AG04450 (cell line): ENCODE data around the gene KLRC3. TPM values are rescaled to one million over a fixed set of nuclear protein-coding genes. Genes with fewer than 3 reads are reported as not detected.
A peak's percentile ranks its signal among the peaks of the same experiment; 100 is the strongest.
"Not testable (repeated sequence)": the region's sequence is repeated elsewhere in the genome, so short reads cannot be mapped to it uniquely, and the experiment has no call there.

Source experiments
- CTCF ChIA-PET: fragments of 300-600, 350-600 bp; formaldehyde crosslinking; extraction: SDS; loops from one replicate; lab custom pipeline; 2022; ENCODE audit warnings: antibody characterized with exemption, inconsistent platforms; lab: Charles Lee
- POLR2A ChIA-PET: fragments of 350-600 bp; formaldehyde crosslinking; extraction: SDS; loops from one replicate; lab custom pipeline; 2021; ENCODE audit warnings: antibody characterized with exemption, inconsistent platforms; lab: Yijun Ruan, JAX
- DNase-seq: peaks from one replicate; pipeline ENCODE4 v3.0.0-alpha.2; 2011; ENCODE audit warnings: low read depth, low spot score
- H3K27ac ChIP-seq: one replicate; pipeline ENCODE4 v1.5.1; 2012; ENCODE audit warnings: low read depth, low read length, control low read depth
- H3K27me3 ChIP-seq: one replicate; pipeline ENCODE4 v1.6.0; 2012; ENCODE audit warnings: low read length; ENCODE audit not compliant: control insufficient read depth, insufficient read depth
- H3K4me3 ChIP-seq: 2 replicates; pipeline ENCODE4 v1.5.1; 2011; ENCODE audit warnings: mild to moderate bottlenecking, low read depth, low read length, control low read depth
- H3K9me3 ChIP-seq: 2 replicates; pipeline ENCODE4 v1.5.1; 2012; ENCODE audit warnings: low read length; ENCODE audit not compliant: control insufficient read depth, insufficient read depth
- polyA plus RNA-seq: library from polyadenylated mRNA; depleted of rRNA; stranded (reverse); fragments of >200 nt; gene quantifications from 2 replicates; pipeline ENCODE4 v1.2.3, GENCODE V29; 2011
- TF ChIP-seq, protein P1 (sequence below): IDR thresholded peaks from 2 replicates; pipeline ENCODE4 v1.5.1; 2011; ENCODE audit warnings: low read depth, low read length, control low read depth, inconsistent platforms

The KLRC3 gene
- polyA plus RNA-seq, 1 experiment = not detected

DNA sequence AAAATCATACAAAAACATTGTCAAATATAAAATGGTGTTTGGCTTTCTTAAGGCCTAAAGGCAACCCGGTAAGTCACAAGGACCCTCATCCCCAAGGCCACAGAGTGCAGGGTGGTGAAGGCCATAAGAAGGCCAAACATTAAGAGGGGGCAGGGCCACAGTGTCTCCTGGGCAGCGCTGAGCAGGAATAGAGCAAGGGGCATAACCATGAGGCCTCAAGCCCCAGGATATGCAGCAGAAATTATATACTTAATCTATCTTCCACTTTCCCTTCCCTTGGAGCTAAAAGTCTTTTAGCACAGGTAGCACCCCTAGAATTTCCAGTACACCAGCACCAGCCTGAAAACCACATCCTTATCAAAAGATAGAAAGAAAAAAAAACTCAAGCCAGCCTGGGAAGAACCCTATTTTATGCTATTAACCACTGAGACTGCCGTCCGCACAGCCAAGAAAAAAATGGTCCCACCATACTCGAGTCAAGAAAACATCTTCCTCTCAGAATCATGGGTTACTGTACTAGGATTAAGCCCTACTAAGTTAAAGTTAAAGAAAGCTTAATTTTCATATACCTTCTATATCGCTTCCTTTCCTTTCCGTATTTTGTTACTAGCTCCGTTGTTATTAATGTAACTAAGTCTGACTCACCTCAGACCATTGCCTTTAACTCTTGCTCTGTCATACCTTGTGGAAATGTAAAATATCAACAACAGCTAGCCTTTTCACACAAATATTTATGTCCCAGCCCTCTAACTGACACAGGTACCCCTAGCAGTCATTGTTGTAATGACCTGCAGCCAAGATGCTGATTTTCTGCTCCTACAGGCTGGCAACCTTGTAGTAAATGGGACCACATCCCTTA lies 50.6 kb downstream of the KLRC3 start:
- no peak for DNase-seq
- TF ChIP-seq, protein P1, sequence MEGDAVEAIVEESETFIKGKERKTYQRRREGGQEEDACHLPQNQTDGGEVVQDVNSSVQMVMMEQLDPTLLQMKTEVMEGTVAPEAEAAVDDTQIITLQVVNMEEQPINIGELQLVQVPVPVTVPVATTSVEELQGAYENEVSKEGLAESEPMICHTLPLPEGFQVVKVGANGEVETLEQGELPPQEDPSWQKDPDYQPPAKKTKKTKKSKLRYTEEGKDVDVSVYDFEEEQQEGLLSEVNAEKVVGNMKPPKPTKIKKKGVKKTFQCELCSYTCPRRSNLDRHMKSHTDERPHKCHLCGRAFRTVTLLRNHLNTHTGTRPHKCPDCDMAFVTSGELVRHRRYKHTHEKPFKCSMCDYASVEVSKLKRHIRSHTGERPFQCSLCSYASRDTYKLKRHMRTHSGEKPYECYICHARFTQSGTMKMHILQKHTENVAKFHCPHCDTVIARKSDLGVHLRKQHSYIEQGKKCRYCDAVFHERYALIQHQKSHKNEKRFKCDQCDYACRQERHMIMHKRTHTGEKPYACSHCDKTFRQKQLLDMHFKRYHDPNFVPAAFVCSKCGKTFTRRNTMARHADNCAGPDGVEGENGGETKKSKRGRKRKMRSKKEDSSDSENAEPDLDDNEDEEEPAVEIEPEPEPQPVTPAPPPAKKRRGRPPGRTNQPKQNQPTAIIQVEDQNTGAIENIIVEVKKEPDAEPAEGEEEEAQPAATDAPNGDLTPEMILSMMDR = no peak
- Histone ChIP-seq H3K27ac (no peak overlapping the region), H3K4me3 (no peak overlapping the region), H3K27me3 (no peaks in the 10 kb centered on the region), H3K9me3 (peaks cover 5% of the 10 kb centered on the region)
- CTCF ChIA-PET = interaction anchor here (0.7 kb wide), 1 partner anchor 192 kb away, joined by 3 read pairs; no protein-coding TSS in a partner anchor
- POLR2A ChIA-PET = no interaction called here

DNA sequence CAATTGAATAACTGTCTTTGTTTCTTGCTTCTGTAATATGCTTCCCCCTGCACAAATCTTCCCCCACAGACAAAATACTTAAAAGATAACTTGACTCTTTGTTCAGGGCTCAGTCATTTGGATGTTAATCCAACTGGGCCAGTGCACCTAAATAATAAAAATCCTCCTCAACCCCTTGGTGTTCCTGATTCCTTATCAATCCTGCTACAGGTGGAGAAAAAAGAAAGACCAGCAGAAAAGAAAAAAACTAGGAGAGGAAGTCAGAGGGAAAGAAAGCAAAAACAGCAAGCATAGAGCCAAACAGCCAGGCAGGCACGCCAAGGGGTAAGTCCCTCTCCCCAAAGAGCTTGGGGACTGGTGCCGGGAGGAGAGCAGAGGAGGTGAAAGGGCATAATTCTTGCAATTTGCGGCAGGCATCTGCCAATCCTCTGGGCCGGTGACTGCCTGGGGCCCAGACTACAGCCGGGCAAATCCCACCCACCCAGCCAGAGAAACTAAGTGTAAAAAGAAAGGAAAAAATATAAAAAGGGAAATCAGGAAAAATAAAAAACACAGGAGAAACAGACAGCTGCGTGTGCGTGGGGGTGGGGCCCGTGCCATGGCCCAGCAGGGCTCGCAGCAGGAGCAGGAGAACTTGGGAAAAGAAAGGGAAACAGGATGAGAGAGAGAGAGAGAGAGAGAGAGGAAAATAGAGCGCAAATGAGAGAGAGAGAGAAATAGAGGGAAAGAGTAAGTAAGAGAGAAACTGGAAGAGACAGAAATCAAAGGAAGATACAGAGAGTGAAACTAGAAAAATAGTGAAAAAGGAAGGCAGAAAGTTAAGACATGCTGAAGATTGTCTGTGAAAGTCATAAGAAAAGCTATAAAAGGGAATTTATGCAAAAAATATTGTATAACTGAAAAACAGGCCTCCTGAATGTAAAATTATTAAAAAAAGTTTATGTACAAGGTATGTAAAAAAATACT lies 51.9 kb downstream of the KLRC3 start:
- TF ChIP-seq, protein P1 = no peak
- Histone ChIP-seq H3K9me3 (peaks cover 5% of the 10 kb centered on the region), H3K27ac (no peak overlapping the region), H3K4me3 (no peak overlapping the region), H3K27me3 (no peaks in the 10 kb centered on the region)
- CTCF ChIA-PET = no interaction called here
- no peak for DNase-seq
- POLR2A ChIA-PET = no interaction called here

GRCh38 chr12:10367714-10368113 lies 52.7 kb downstream of the KLRC3 start:
- DNase-seq, H3K27me3 ChIP-seq, H3K27ac ChIP-seq, H3K9me3 ChIP-seq, H3K4me3 ChIP-seq, POLR2A ChIA-PET: not testable (repeated sequence)
- CTCF ChIA-PET = interaction anchor here (1.2 to 2.1 kb wide), 5 partner anchors 12 to 382 kb away, joined by 3 to 11 read pairs (median 9); no protein-coding TSS in a partner anchor

DNA sequence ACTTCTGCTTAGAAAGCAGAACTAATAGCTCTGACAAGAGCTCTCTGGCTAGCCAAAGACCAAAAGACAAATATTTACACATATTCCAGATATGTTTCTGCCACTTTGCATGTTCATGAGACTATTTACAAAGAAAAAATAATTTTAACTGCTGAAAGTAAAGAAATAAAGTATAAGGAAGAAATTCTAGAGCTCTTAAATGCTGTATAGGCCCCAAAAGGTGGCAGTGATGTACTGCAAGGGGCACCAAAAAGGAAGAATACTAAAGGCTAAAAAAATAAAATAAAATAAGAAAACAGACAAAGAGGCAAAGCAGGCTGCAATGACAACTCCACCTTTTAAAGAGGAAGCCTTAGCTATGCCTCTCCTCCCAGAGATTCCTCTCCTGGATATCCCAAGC lies 53.5 kb downstream of the KLRC3 start:
- Histone ChIP-seq H3K27ac (no peak overlapping the region), H3K9me3 (peaks cover 5% of the 10 kb centered on the region), H3K27me3 (no peaks in the 10 kb centered on the region), H3K4me3 (no peak overlapping the region)
- DNase-seq = no peak
- ChIA-PET POLR2A (no interaction called here), CTCF (interaction anchor here (0.9 to 2.1 kb wide), 16 partner anchors 9 to 383 kb away, joined by 3 to 11 read pairs (median 4); partner anchors contain the start of gene KLRC3)
- TF ChIP-seq, protein P1 = peak; percentile 20; the same call in 1 of the 2 replicates

DNA sequence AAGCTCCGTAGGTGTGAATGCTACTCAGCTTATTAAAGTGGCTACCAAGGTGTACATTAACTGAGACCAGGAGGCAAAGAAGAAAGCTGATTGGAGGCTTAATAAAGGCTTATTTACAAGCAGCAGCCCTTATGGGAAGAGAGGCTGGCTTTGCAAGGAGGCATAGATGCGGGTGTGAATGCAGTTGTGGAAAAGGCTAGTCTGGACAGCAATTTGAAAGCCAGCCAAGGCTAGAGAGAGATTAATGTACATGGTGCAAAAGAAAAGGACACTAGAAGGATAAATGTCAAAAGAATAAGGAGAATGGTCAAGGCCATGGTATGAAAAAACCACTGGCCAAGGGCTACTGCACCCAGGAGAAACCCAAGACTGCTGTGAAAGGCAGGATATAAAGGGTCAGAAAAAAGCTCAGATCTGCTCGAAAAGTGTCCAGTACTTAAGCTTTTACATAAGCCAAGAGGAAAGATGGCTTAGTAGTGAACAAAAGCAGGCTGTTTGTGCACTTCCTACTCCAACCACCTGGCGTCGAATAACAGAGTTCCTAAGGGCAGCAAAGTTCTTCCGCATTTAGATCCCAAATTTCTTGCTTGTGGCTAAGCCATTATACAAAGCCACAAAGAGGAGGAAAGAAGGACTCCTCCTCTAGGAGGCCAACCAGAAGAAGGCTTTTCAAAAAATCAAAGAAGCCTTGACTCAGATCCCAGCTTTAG lies 54.5 kb downstream of the KLRC3 start:
- no peak for DNase-seq
- H3K9me3 ChIP-seq = peaks cover 5% of the 10 kb centered on the region
- peak overlapping the region; percentile 80 for H3K27ac ChIP-seq
- ChIA-PET POLR2A (no interaction called here), CTCF (interaction anchor here (1.2 to 2.1 kb wide), 14 partner anchors 8 to 615 kb away, joined by 3 to 11 read pairs (median 6); partner anchors contain the start of gene KLRC3)
- H3K27me3 ChIP-seq = no peaks in the 10 kb centered on the region
- peak overlapping the region; percentile 72 for H3K4me3 ChIP-seq
- TF ChIP-seq, protein P1 = peak; percentile 24
